NCI-H2196 (cell line): ENCODE measurements around the gene MAP6D1.
"Not testable (repeated sequence)": the region's sequence is repeated elsewhere in the genome, so short reads cannot be mapped to it uniquely, and the experiment has no call there.

Experiments used
- DNase-seq: peaks from one replicate; lab custom pipeline; 2025; ENCODE audit not compliant: unreplicated experiment; lab: John Stamatoyannopoulos, UW

MAP6D1 gene

DNA sequence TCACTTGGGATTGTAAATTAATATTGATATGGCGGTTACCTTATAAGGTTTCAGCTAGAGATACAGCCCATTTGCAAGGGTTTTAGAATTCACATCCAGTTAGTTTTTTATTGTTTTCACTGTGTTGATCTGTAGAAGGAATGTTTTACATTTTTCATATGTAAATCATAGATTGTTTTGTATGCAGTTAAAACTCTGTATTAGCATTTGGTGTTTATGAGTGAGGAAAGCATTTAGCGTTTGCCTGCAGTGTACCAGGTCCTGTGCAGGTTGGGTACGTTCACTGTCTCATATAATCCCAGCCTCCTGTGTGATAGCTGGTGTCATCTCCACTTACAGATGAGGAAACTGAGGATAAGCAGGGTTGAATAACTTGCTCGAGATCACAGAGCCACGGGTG lies 23.8 kb downstream of the MAP6D1 start:
- DNase-seq = no peak

DNA sequence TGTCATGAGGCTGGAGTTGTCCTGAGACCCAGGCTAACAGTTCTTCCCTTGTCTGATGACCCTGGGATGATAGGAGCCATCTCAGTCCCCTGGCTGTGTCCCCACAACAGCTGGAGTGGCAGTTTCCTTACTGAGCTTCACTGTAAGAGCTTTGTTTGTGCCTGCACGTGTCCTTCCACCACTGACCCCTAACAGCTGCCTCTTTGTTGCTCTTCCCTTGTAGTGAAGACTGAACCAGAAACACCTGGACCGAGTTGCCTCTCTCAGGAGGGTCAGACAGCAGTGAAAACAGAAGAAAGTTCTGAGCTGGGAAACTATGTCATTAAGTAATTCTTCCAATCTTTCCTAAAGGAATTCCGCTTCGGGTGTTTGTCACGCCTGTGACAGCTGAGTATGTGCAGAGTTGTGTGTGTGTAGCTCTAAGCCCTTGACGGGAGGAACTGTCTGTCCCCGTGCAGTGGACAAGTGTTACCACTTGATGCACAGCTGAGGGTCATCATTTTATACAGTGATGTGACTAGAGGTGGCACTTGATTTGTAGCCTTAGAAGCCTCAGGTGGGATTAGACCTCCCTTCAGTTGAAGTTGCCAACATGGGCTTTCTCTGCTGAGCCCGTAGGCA lies 25.0 kb downstream of the MAP6D1 start:
- DNase-seq = no peak

GRCh38 chr3:183799461-183799860 lies 25.9 kb downstream of the MAP6D1 start:
- DNase-seq = no peak

- no peak for DNase-seq
Measured at GRCh38 chr3:183797996-183798395, 27.4 kb downstream of the MAP6D1 start.

- no peak for DNase-seq
Measured at GRCh38 chr3:183796372-183796771, 29.0 kb downstream of the MAP6D1 start.

- no peak for DNase-seq
Measured at GRCh38 chr3:183794452-183794851, 30.9 kb downstream of the MAP6D1 start.

DNA sequence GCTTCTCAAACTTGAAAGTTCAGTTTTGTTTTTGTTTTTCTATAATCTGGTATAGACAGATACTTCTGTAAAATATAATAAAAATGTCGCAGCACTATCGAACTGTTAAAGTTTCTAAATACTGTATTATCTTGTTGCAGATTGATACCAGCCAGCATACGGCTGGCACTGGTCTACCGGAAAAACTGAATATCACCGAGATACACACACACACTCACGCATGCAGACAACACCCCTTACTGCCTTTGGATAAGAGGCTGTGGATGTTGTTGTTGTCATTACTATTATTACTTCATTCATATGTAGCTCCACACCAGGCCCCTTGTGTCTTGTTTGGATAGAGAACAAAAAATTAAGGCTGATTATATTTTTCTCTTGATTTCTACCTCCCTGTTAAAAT lies 32.4 kb downstream of the MAP6D1 start:
- DNase-seq = no peak

DNA sequence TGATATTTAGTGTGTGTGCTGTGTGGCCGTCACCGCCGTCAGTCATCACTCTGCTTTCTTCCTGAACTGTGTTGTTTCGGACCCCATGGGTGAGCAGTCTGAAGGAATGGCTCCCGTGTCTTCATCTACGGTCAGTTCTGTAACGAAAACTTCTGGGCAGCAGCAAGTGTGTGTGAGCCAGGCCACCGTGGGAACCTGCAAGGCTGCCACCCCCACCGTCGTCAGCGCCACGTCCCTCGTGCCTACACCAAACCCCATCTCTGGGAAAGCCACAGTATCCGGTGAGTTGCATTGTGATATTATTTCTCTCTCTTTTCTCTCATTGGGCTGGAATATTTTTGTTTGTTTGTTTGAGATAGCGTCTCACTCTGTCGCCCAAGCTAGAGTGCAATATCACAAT lies 34.7 kb downstream of the MAP6D1 start:
- DNase-seq = no peak

DNA sequence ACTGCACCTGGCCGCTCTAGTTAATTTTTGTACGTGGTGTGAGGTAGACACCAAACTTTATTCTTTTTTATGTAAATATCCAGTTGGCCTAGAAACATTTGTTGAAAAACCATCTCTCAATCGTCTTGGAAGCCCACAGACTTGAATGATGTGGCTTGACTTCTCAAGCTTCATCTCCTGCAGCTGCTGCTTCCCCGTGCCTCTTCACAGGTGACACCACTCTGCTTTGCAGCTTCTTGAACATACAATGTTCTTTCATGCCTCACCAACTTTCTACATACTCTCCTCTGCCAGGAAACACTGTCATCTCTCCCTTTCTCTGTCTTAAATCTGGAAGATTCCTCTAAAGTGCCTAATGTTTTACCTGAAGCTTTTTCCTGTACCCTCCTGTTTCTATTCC lies 35.6 kb downstream of the MAP6D1 start:
- no peak for DNase-seq

DNA sequence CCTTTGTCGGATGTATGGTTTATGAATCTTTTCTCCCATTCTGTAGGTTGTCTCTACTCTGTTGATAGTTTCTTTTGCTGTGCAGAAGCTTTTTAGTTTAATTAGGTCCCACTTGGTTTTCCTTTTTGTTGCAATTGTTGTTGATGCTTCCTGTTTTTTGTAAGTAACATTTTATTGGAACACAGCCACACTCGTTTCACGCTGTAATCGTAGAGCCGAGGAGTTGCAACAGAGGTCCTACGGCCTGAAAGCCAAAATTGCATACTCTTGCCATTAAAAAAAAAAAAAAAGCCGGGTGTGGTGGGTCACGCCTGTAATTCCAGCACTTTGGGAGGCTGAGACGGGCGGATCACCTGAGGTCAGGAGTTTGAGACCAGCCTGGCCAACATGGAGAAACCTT lies 40.9 kb downstream of the MAP6D1 start:
- DNase-seq = not testable (repeated sequence)

DNA sequence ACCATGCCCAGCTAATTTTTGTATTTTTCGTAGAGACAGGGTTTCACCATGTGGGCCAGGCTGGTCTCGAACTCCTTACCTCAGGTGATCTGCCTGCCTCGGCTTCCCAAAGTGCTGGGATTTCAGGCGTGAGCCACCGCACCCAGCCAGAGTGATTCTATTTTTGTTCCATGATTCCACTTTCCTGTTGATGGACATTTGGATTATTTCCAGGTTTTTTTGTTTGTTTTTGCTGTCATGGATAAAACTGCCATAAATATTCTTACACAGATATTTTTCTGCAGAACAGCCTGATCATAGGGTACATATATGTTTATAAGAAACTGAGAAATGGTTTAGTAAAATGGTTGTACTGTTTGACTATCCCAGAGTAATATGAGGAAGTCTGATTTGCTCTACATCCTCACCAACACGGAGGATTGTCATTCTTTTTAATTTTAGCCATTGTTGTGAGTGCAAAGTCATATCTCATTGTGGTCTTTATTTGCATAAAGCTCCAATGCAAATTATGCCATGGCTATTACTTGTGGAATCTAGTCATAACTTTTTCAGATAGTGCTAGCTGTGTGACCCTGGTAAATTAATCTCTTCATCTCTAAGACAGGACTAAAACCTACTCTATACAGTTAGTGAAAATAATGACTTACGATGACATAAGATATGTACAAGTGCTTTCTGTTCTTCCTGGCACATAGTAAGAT lies 42.7 kb downstream of the MAP6D1 start:
- DNase-seq = no peak

GRCh38 chr3:183781246-183781645 lies 44.1 kb downstream of the MAP6D1 start:
- no peak for DNase-seq

- DNase-seq = no peak
Measured at GRCh38 chr3:183779896-183780465, 45.4 kb downstream of the MAP6D1 start.

DNA sequence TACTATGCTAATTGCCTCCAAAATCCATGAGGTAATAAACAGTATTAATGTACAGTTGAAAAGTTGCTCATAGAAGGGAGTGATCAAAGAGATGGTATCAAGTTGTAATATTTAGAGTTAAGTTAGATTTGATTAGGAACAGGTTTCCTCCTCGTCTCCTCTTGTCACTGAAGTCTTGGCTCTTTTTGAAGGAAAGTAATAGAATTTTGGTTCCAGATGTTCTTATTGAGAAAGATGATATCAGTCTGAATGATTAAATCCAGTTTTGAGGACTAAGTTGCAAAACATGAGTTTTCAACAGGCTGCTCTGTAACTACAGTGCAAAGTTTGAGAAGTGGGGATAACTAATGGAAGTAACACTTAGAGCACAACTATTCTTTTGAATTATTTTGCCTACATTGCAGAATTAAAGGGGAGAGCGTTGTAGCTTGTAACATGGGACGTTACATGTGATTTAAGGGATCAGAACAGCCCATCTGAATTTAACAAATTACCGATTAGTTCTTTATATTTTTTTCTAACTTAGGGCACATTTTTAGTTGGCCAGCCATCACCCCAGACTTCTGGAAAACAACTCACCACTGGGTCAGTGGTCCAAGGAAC lies 48.3 kb downstream of the MAP6D1 start:
- DNase-seq = no peak

DNA sequence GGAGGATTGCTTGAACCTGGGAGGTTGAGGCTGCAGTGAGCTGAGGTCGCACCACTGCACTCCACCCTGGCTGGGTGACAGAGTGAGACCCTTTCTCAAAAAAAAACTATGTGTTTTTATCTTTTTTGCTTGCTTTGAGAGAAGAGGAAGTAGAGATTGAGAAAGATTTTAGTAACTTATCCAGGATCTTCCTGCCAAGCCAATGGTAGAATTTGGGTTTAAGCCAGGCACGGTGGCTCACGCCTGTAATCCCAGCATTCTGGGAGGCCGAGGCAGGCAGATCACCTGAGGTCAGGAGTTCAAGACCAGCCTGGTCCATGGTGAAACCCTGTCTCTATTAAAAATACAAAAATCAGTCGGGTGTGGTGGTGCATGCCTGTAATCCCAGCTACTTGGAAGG lies 48.9 kb downstream of the MAP6D1 start:
- not testable (repeated sequence) for DNase-seq

- no peak for DNase-seq
Measured at GRCh38 chr3:183775781-183776180, 49.6 kb downstream of the MAP6D1 start.

DNA sequence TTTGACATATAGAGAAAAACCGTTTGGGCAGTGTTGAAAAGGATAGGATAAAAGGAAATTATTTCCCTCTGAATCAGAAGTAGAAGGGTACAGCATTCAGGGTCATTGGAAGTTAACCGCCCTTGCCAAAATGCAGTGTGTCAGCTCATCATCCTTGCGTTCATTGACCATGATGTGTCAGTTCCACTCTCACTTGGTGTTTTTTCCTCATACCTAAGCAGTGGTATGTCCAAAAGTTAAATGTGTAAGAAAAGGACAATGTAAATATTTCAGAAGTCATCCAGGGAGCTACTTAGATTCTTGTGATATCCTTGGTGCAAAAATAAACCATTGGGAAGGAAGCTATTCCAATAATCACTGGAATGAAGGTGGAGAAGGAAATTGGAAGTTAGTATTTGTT lies 50.7 kb downstream of the MAP6D1 start:
- DNase-seq = no peak

DNA sequence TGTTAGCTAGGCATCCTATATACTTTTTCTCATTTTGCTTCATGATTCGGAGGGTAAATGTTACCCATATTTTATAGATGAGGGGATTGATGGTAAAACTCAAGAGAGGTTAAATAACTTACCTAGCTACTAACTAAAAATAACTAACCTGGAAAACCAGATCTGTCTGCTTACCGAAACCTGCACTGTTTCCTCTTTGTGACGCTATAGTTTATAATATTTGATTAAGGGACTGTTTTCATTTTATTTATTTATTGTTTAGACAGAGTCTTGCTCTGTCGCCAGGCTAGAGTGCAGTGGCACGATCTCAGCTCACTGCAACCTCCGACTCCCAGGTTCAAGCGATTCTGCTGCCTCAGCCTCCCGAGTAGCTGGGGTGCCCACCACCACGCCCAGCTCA lies 55.9 kb downstream of the MAP6D1 start:
- DNase-seq = no peak

DNA sequence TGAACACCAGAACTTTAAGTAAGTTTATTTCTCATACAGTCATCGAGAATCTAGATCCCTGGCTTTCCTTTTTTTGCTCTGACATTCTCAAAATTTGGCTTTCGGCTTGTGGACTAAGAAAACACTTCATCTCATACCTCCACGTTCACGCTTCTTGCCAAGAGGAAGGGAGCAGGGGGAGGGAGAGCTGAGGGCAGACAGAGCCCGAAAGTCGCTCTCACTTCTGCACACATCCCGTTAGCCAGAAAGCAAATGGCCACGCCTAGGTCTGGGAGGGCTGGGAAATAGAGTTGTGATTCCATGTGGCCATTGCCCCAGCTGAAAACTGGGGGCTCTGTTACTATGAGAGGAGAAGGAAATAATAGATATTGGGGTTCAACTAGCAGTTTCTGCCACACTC lies 57.3 kb downstream of the MAP6D1 start:
- no peak for DNase-seq

- DNase-seq = peak; percentile 86
Measured at GRCh38 chr3:183766745-183767606, 58.4 kb downstream of the MAP6D1 start.

GRCh38 chr3:183766107-183766506 lies 59.3 kb downstream of the MAP6D1 start:
- DNase-seq = no peak
